IPS DF 6.9 (cell line): Measurements from ENCODE around the gene FAM32A.

Source experiments
- DNase-seq: peaks from one replicate; pipeline ENCODE4 v3.0.0-alpha.2; 2013; ENCODE audit warnings: low read depth, low spot score
- H3K27ac ChIP-seq: one replicate; pipeline ENCODE4 v1.5.1; 2013; ENCODE audit warnings: low read length, control low read depth
- H3K27me3 ChIP-seq: 2 replicates; pipeline ENCODE4 v1.6.1; 2013; ENCODE audit warnings: mild to moderate bottlenecking, low read length; ENCODE audit not compliant: control insufficient read depth, insufficient read depth
- H3K36me3 ChIP-seq: 2 replicates; pipeline ENCODE4 v1.6.1; 2013; ENCODE audit warnings: low read length; ENCODE audit not compliant: control insufficient read depth, insufficient read depth
- H3K4me1 ChIP-seq: 2 replicates; pipeline ENCODE4 v1.6.1; 2013; ENCODE audit warnings: low read length; ENCODE audit not compliant: control insufficient read depth, insufficient read depth
- H3K4me3 ChIP-seq: 2 replicates; pipeline ENCODE4 v1.5.1; 2013; ENCODE audit warnings: mild to moderate bottlenecking, low read length
- H3K9me3 ChIP-seq: 2 replicates; pipeline ENCODE4 v1.6.1; 2013; ENCODE audit warnings: low read length, inconsistent platforms; ENCODE audit not compliant: control insufficient read depth, insufficient read depth
- WGBS: extraction: QIAGEN DNeasy Blood & Tissue Kit; methylation state at CpG from one replicate; pipeline ENCODE4 v1.1.7; 2013; ENCODE audit warnings: mixed read lengths, missing lambda C conversion rate; ENCODE audit not compliant: insufficient read length, insufficient coverage; 5-methylcytosine and 5-hydroxymethylcytosine counted together

The FAM32A gene

DNA sequence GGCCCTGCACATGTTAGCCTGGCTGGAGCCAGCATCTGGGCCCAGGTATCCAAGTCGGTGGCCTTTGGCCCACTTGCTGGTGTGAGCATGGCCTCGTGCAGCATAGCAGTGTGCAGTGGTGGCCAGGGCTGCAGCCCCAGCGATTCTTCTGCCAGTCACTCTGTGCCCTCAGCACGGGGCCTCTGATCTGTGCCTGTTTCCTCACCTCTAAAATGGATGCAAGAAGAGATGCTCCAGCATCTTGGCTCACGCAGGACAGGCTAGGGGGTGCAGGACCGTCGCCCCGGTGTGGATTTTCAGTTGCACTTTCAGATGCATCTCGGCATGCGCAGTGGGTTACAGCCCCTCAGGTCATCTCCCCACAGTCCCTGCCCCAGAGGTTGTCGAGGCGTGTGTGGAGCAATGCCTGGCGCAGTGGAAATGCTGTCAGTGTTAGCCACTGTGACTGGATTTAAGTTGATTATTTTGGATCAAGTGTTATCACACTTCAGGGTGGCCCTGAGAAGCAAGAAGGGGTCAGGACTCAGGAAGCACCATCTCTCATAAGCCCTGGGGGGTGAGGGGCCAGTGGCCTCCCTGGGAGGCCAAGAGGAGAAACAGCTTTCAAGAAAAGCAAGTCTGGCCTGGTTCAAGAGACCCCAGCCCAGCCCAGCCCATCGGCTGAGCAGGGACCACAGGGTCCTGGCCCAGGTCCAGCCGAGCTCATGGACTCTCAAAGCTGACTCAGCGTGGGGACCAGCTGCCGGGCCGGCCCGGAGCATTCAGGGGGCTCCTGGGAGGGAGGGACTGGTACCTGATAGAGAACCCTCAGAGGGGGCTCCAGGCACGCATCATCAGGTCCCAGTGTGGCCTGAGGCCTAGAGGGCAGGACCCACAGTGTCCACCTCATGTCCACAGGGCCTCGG is 40.3 kb downstream of the FAM32A start:
- H3K27ac ChIP-seq = no peak overlapping the region
- H3K4me3 ChIP-seq = no peak overlapping the region
- no peaks in the 10 kb centered on the region for H3K4me1 ChIP-seq
- DNase-seq = no peak
- H3K27me3 ChIP-seq = no peaks in the 10 kb centered on the region
- no peaks in the 10 kb centered on the region for H3K36me3 ChIP-seq
- no CpG with 5 or more reads among the region's 21 CpGs for WGBS
- no peaks in the 10 kb centered on the region; the same call in 1 of the 2 replicates for H3K9me3 ChIP-seq

DNA sequence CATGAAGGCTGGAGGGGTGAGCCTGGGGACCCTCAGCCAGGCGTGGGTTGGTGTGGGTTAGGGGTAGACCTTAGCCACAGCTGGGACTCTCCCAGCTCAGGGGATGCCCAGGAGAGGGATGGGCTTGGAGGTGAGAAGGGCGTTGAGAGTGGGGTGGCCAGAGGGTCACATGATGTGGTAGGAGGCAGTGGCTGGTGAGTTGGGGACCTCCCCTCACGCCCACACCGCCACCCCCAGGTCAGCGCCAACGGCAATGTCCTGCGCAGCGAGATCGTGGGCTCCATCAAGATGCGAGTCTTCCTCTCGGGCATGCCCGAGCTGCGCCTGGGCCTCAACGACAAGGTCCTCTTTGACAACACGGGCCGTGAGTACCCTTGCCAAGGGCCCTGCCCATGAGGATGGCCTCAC is 41.0 kb downstream of the FAM32A start:
- no peak overlapping the region for H3K27ac ChIP-seq
- H3K36me3 ChIP-seq = no peaks in the 10 kb centered on the region
- no peaks in the 10 kb centered on the region for H3K4me1 ChIP-seq
- no CpG with 5 or more reads among the region's 16 CpGs for WGBS
- no peak for DNase-seq
- H3K4me3 ChIP-seq = no peak overlapping the region
- H3K27me3 ChIP-seq = no peaks in the 10 kb centered on the region
- no peaks in the 10 kb centered on the region for H3K9me3 ChIP-seq

DNA sequence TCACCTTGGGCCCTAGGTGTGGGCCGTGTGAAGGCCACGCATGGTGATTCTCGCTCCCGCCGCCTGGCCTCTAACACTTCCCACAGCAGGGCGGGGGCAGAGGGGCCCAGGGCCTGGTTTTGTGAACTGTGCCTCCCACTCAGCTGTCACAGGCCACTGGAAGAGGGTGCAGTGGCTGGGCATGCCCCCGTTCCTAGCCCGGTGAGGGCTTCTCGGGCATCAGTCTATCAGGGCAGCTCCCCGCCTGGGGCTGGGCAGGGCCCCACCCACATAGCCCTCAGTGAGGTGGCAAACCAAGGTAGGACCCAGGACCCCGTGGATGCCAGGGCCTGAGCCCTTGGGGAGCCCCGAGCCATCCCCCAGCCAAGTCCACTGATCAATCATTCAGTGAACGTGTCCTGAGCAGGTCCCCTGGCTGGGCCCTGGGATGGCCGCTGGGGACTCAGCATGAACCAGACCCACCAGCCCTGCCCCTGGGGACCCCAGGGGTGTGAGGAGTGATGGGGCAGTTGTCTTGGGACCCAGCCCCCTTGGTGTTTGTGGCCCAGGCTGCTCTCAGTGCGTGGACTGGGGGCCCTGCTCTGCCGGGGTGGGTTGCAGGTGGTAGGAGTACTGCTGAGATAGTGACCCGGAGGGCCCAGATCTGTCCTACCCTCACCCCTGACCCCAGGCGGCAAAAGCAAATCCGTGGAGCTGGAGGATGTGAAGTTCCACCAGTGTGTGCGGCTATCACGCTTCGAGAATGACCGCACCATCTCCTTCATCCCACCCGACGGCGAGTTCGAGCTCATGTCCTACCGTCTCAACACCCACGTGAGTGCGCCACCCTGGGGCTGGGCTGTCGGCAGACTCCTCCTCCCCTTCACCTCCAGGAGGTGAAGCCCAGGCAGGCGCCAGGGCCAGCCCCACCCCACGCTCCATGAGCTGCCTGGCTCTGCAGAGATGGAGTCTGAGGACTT is 41.9 kb downstream of the FAM32A start:
- Histone ChIP-seq H3K36me3 (no peaks in the 10 kb centered on the region), H3K27me3 (no peaks in the 10 kb centered on the region), H3K4me3 (no peak overlapping the region), H3K27ac (no peak overlapping the region), H3K9me3 (no peaks in the 10 kb centered on the region), H3K4me1 (no peaks in the 10 kb centered on the region)
- WGBS = no CpG with 5 or more reads among the region's 33 CpGs
- DNase-seq = no peak

- Histone ChIP-seq H3K27ac (no peak overlapping the region), H3K4me3 (no peak overlapping the region), H3K36me3 (no peaks in the 10 kb centered on the region), H3K9me3 (no peaks in the 10 kb centered on the region), H3K4me1 (no peaks in the 10 kb centered on the region), H3K27me3 (no peaks in the 10 kb centered on the region)
- DNase-seq = no peak
- WGBS = no CpG with 5 or more reads among the region's 21 CpGs
Measured at GRCh38 chr19:16227837-16228636, 42.8 kb downstream of the FAM32A start.

DNA sequence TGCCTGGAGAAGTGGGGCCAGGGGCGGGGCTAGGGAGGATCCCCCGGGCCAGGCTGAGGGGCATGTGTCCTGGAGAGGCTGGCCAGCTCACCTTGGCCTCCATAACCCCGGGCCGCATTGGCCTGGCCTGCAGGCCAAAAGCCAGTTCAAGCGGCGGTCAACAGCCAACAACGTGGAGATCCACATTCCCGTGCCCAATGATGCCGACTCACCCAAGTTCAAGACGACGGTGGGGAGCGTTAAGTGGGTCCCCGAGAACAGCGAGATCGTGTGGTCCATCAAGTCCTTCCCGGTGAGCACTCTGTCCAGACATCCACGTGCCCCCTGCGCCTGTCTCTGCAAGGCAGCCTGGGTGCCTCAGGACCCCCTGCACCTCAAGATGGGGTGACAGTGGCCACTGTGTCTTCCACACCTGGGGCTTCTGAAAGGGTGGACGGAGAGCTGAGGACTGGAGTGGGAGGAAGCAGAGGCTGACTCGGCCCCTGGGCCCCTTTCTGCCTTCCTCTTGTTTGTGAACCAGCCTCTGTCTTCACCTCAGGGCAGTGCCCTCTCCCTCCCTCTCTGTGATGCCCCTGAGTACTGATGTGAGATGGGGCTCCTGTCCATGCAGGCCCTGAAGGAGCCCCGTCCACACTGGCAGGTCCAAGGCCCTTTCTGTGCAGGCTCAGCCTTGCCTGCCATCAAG is 43.6 kb downstream of the FAM32A start:
- Histone ChIP-seq H3K27ac (no peak overlapping the region), H3K4me3 (no peak overlapping the region), H3K9me3 (no peaks in the 10 kb centered on the region), H3K27me3 (no peaks in the 10 kb centered on the region), H3K36me3 (no peaks in the 10 kb centered on the region), H3K4me1 (no peaks in the 10 kb centered on the region)
- no CpG with 5 or more reads among the region's 21 CpGs for WGBS
- DNase-seq = no peak

GRCh38 chr19:16229322-16229641 is 44.1 kb downstream of the FAM32A start:
- DNase-seq = no peak
- Histone ChIP-seq H3K4me3 (no peak overlapping the region), H3K4me1 (no peaks in the 10 kb centered on the region), H3K27me3 (no peaks in the 10 kb centered on the region), H3K27ac (no peak overlapping the region), H3K9me3 (no peaks in the 10 kb centered on the region), H3K36me3 (no peaks in the 10 kb centered on the region)
- WGBS = no CpG with 5 or more reads among the region's 9 CpGs

DNA sequence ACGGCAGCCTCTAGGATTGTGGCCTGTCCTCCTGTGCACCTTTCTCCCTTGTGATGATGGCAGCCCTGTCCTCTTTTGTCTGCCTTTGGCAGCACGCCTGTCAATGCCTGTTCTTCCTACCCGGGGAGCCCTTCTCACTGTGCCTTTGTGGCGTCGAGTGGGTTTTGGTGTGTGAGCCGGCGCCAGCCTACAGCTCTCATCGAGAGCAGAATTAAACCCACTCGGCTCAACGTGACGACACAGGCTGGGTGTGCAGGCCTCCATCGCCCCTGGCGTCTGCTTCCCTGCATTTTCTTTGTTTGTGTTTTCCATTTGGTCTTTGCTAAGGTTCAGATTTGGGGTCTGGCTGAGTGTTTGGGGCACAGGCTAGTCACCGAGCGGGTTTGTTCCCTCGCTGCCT is 46.9 kb downstream of the FAM32A start:
- H3K9me3 ChIP-seq = no peaks in the 10 kb centered on the region
- no peaks in the 10 kb centered on the region for H3K36me3 ChIP-seq
- no peak for DNase-seq
- H3K27me3 ChIP-seq = no peaks in the 10 kb centered on the region
- no peak overlapping the region for H3K4me3 ChIP-seq
- no peak overlapping the region for H3K27ac ChIP-seq
- H3K4me1 ChIP-seq = no peaks in the 10 kb centered on the region
- WGBS = no CpG with 5 or more reads among the region's 16 CpGs

GRCh38 chr19:16232568-16232967 is 47.4 kb downstream of the FAM32A start:
- Histone ChIP-seq H3K4me3 (no peak overlapping the region), H3K27ac (no peak overlapping the region), H3K36me3 (no peaks in the 10 kb centered on the region), H3K27me3 (no peaks in the 10 kb centered on the region), H3K9me3 (no peaks in the 10 kb centered on the region), H3K4me1 (no peaks in the 10 kb centered on the region)
- DNase-seq = no peak
- WGBS = no CpG with 5 or more reads among the region's 13 CpGs

DNA sequence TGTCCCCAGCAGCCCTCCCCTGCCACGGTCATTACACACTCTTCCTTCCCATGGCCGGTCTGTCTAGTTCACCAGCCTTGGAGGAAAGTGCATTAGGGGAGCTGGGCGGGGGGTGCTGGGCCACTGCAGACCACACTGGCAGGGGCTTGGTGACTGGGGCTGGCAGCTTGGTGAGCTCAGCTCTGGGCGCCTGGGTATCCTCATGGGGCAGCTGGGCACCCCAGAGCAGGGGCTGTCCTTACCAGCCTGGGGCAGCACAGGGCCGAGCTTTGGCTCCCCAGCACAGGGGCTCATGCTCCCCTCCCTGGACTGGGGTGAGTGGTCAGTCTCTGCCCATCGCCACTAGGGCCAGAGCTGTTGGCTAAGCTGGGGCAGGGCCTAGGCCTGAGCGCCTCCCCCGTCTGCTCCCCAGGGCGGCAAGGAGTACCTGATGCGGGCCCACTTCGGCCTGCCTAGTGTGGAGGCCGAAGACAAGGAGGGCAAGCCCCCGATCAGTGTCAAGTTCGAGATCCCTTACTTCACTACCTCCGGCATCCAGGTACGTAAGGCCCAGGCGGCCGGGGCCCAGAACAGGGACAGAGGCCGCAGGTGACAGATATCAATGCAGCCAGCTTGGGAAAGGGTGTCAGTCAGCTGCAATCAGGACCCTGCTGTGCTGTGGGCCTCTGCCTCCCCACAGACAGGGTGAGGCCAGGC is 48.0 kb downstream of the FAM32A start:
- Histone ChIP-seq H3K4me1 (no peaks in the 10 kb centered on the region), H3K27me3 (no peaks in the 10 kb centered on the region), H3K36me3 (no peaks in the 10 kb centered on the region), H3K27ac (no peak overlapping the region), H3K9me3 (no peaks in the 10 kb centered on the region), H3K4me3 (no peak overlapping the region)
- no CpG with 5 or more reads among the region's 19 CpGs for WGBS
- DNase-seq = no peak
